WTC11 (cell line): ENCODE measurements around the gene CEP192. TPM values are rescaled to one million over a fixed set of nuclear protein-coding genes. Genes with fewer than 3 reads are reported as not detected.

Source experiments
- ATAC-seq: fragments of 200-7000 bp; cut with Tn5 transposase; 2 replicates; pipeline ENCODE4 v1.10.0; 2021; ENCODE audit warnings: mild to moderate bottlenecking, moderate library complexity
- CTCF ChIA-PET: fragments of 300-600 bp; sonication (Branson Sonifier 250); formaldehyde crosslinking; loops from one replicate; lab custom pipeline; 2021; ENCODE audit warnings: antibody characterized with exemption; lab: Charles Lee
- POLR2A ChIA-PET: fragments of 350-600 bp; sonication (Branson Sonifier 250); formaldehyde crosslinking; loops from one replicate; lab custom pipeline; 2021; ENCODE audit warnings: antibody characterized with exemption; lab: Charles Lee
- DNase-seq: peaks from one replicate; pipeline ENCODE4 v3.0.0; 2021; ENCODE audit warnings: low spot score
- H3K27ac Mint-ChIP-seq: 2 replicates; pipeline ENCODE4 v1.8.0; 2021; ENCODE audit warnings: mixed read lengths
- H3K27me3 Mint-ChIP-seq: 2 replicates; pipeline ENCODE4 v1.8.0; 2021; ENCODE audit warnings: low read depth, mild to moderate bottlenecking, moderate library complexity, mixed read lengths
- H3K36me3 Mint-ChIP-seq: 2 replicates; pipeline ENCODE4 v1.8.0; 2021; ENCODE audit warnings: mixed read lengths
- H3K4me1 Mint-ChIP-seq: 2 replicates; pipeline ENCODE4 v1.8.0; 2022; ENCODE audit warnings: mixed read lengths
- H3K4me3 Mint-ChIP-seq: 2 replicates; pipeline ENCODE4 v1.8.0; 2021; ENCODE audit warnings: mild to moderate bottlenecking, moderate library complexity, mixed read lengths
- H3K9me3 Mint-ChIP-seq: 2 replicates; pipeline ENCODE4 v1.8.0; 2021; ENCODE audit warnings: mixed read lengths
- ATF1 ChIP-seq: sonication (generic); formaldehyde crosslinking; IDR thresholded peaks from 2 replicates; pipeline ENCODE4 v1.8.1; 2023; ENCODE audit warnings: mild to moderate bottlenecking, moderate library complexity, missing genetic modification reagents
- FOXP1 ChIP-seq: sonication (generic); formaldehyde crosslinking; IDR thresholded peaks from 2 replicates; pipeline ENCODE4 v1.8.0; 2022; ENCODE audit warnings: missing genetic modification reagents, mild to moderate bottlenecking, moderate library complexity, borderline replicate concordance
- NFE2L1 ChIP-seq: sonication (generic); formaldehyde crosslinking; IDR thresholded peaks from 2 replicates; pipeline ENCODE4 v1.8.1; 2023; ENCODE audit warnings: missing genetic modification reagents
- RORB ChIP-seq: fragments of 250-450 bp; sonication (Bioruptor Pico); IDR thresholded peaks from 2 replicates; pipeline ENCODE4 v1.9.0; 2021; ENCODE audit warnings: mild to moderate bottlenecking
- SOX15 ChIP-seq: fragments of 250-450 bp; sonication (Bioruptor Pico); IDR thresholded peaks from 2 replicates; pipeline ENCODE4 v1.9.0; 2021; ENCODE audit warnings: mild to moderate bottlenecking
- TEAD4 ChIP-seq: sonication (generic); formaldehyde crosslinking; IDR thresholded peaks from 2 replicates; pipeline ENCODE4 v1.8.0; 2022; ENCODE audit warnings: mild to moderate bottlenecking, missing genetic modification reagents
- total RNA-seq: library from RNA; stranded (reverse); gene quantifications from 3 replicates; pipeline ENCODE4 v1.2.3, GENCODE V29; 2021
- TF ChIP-seq, protein P1 (sequence below): sonication (generic); formaldehyde crosslinking; IDR thresholded peaks from 2 replicates; pipeline ENCODE4 v1.8.1; 2022; ENCODE audit warnings: mild to moderate bottlenecking, moderate library complexity, missing genetic modification reagents
- TF ChIP-seq, protein P2 (sequence below): sonication (generic); formaldehyde crosslinking; IDR thresholded peaks from 2 replicates; pipeline ENCODE4 v1.8.1; 2022; ENCODE audit warnings: mild to moderate bottlenecking, missing genetic modification reagents, moderate library complexity, borderline replicate concordance
- TF ChIP-seq, protein P3 (sequence below): sonication (generic); formaldehyde crosslinking; IDR thresholded peaks from 2 replicates; pipeline ENCODE4 v1.8.0; 2022; ENCODE audit warnings: mild to moderate bottlenecking, missing genetic modification reagents
- TF ChIP-seq, protein P4 (sequence below): fragments of 250-450 bp; sonication (Bioruptor Pico); IDR thresholded peaks from 2 replicates; pipeline ENCODE4 v2.1.2; 2022; ENCODE audit warnings: mild to moderate bottlenecking, moderate library complexity
- TF ChIP-seq, protein P5 (sequence below): sonication (generic); formaldehyde crosslinking; IDR thresholded peaks from 2 replicates; pipeline ENCODE4 v1.8.1; 2022; ENCODE audit warnings: missing genetic modification reagents, borderline replicate concordance
- TF ChIP-seq, protein P6 (sequence below): sonication (generic); formaldehyde crosslinking; IDR thresholded peaks from 2 replicates; pipeline ENCODE4 v1.8.1; 2022; ENCODE audit warnings: low read depth, mild to moderate bottlenecking, moderate library complexity, missing genetic modification reagents, borderline replicate concordance
- TF ChIP-seq, protein P7 (sequence below): sonication (generic); formaldehyde crosslinking; conservative IDR thresholded peaks from 2 replicates; pipeline ENCODE4 v1.8.1; 2023; ENCODE audit warnings: mild to moderate bottlenecking, low read depth, missing genetic modification reagents, moderate library complexity

CEP192 gene
- total RNA-seq, 1 experiment from 2014 or later = 25.4 TPM

DNA sequence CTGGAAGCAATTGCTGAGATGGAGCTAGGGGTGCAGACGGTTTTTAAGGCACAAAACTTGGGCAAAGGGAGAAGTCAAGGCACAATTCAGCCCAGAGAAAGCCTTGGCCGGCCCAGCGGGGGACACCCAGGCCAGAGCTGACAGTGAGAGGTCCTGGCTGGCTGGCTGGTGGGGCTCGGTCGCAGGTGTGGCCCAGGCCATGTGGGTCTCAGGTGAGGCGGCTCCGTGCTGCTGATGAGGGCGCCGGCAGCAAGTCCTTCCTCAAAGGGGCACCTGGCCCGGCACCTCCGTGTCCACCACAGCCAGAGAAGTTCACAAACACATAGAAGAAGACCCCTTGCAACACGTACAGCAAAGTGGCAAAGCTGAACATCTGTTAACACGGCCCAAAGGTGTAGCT, 173.2 kb downstream of the CEP192 start:
- POLR2A ChIA-PET = no interaction called here
- H3K36me3 Mint-ChIP-seq = peaks cover under 1% of the 10 kb centered on the region
- TF ChIP-seq, protein P1, sequence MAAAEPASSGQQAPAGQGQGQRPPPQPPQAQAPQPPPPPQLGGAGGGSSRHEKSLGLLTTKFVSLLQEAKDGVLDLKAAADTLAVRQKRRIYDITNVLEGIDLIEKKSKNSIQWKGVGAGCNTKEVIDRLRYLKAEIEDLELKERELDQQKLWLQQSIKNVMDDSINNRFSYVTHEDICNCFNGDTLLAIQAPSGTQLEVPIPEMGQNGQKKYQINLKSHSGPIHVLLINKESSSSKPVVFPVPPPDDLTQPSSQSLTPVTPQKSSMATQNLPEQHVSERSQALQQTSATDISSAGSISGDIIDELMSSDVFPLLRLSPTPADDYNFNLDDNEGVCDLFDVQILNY (CRISPR knock-in tag) = no peak
- TF ChIP-seq, protein P2, sequence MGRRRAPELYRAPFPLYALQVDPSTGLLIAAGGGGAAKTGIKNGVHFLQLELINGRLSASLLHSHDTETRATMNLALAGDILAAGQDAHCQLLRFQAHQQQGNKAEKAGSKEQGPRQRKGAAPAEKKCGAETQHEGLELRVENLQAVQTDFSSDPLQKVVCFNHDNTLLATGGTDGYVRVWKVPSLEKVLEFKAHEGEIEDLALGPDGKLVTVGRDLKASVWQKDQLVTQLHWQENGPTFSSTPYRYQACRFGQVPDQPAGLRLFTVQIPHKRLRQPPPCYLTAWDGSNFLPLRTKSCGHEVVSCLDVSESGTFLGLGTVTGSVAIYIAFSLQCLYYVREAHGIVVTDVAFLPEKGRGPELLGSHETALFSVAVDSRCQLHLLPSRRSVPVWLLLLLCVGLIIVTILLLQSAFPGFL (CRISPR knock-in tag) = no peak
- TF ChIP-seq TEAD4 (CRISPR knock-in tag) (no peak), RORB (CRISPR knock-in tag) (no peak), FOXP1 (no peak)
- TF ChIP-seq, protein P3, sequence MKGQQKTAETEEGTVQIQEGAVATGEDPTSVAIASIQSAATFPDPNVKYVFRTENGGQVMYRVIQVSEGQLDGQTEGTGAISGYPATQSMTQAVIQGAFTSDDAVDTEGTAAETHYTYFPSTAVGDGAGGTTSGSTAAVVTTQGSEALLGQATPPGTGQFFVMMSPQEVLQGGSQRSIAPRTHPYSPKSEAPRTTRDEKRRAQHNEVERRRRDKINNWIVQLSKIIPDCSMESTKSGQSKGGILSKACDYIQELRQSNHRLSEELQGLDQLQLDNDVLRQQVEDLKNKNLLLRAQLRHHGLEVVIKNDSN (CRISPR knock-in tag) = no peak
- TF ChIP-seq, protein P4, sequence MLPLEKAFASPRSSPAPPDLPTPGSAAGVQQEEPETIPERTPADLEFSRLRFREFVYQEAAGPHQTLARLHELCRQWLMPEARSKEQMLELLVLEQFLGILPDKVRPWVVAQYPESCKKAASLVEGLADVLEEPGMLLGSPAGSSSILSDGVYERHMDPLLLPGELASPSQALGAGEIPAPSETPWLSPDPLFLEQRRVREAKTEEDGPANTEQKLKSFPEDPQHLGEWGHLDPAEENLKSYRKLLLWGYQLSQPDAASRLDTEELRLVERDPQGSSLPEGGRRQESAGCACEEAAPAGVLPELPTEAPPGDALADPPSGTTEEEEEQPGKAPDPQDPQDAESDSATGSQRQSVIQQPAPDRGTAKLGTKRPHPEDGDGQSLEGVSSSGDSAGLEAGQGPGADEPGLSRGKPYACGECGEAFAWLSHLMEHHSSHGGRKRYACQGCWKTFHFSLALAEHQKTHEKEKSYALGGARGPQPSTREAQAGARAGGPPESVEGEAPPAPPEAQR (CRISPR knock-in tag) = no peak
- TF ChIP-seq, protein P5, sequence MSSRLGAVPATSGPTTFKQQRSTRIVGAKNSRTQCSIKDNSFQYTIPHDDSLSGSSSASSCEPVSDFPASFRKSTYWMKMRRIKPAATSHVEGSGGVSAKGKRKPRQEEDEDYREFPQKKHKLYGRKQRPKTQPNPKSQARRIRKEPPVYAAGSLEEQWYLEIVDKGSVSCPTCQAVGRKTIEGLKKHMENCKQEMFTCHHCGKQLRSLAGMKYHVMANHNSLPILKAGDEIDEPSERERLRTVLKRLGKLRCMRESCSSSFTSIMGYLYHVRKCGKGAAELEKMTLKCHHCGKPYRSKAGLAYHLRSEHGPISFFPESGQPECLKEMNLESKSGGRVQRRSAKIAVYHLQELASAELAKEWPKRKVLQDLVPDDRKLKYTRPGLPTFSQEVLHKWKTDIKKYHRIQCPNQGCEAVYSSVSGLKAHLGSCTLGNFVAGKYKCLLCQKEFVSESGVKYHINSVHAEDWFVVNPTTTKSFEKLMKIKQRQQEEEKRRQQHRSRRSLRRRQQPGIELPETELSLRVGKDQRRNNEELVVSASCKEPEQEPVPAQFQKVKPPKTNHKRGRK (CRISPR knock-in tag) = no peak
- TF ChIP-seq, all 79 proteins: peak for 0
- H3K27ac Mint-ChIP-seq = no peak overlapping the region
- peaks cover 20% of the 10 kb centered on the region for H3K4me1 Mint-ChIP-seq
- no peak for ATAC-seq
- DNase-seq = no peak
- peaks cover 13% of the 10 kb centered on the region for H3K9me3 Mint-ChIP-seq
- H3K27me3 Mint-ChIP-seq = no peaks in the 10 kb centered on the region; the same call in 1 of the 2 replicates
- no peak overlapping the region for H3K4me3 Mint-ChIP-seq
- CTCF ChIA-PET = interaction anchor here (1.3 kb wide), 1 partner anchor 23 kb away, joined by 3 read pairs; no protein-coding TSS in a partner anchor

DNA sequence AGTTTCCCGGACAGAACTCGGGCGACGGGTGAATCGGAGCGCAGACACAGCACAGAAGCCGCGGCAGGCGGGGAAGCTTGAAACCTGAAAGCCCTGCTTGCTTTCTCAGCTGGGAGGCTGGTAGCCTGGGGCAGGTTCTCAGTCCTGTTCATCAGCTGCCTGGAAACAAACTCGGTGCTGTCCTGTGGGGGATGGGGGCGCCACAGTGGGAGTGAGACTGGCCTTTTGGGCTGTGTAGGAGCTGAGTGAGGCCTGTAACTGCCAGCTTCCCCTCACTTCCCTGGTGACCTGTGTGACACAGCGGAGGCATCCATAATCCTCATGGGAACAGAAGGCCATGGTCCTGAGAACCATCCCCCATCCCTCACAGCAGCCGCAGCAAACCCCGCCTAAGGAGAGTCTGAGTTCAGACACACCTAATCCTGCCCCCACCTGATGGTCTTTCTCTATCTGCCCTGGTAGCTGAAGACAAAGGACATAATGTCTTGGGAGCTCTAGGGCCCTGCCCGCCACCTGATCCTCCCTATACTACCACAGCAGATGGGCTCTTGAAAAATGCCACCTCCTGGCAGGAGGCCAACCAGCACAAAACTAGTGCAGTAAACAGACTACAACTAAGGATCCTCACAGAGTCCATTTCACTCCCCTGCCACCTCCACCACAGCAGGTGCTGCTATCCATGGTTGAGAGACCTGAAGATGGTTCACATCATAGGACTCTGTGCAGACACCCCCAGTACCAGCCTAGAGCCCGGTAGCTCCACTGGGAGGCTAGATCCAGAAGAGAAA, 174.7 kb downstream of the CEP192 start:
- ATAC-seq (peak; percentile 79), DNase-seq (peak; percentile 63)
- Mint-ChIP-seq H3K4me3 (peak overlapping the region; percentile 37; the same call in 1 of the 2 replicates), H3K27ac (0 out of 2 replicates have a peak overlapping the region, but pooled peaks have one; percentile 46), H3K36me3 (no peaks in the 10 kb centered on the region), H3K9me3 (peaks cover 12% of the 10 kb centered on the region), H3K4me1 (peaks cover 23% of the 10 kb centered on the region), H3K27me3 (peaks cover 3% of the 10 kb centered on the region; the same call in 1 of the 2 replicates)
- ChIA-PET CTCF (interaction anchor here (1.0 to 1.6 kb wide), 6 partner anchors 16 to 53 kb away, joined by 3 to 12 read pairs (median 4); no protein-coding TSS in a partner anchor), POLR2A (no interaction called here)
- TF ChIP-seq NFE2L1 = no peak
- TF ChIP-seq, protein P6, sequence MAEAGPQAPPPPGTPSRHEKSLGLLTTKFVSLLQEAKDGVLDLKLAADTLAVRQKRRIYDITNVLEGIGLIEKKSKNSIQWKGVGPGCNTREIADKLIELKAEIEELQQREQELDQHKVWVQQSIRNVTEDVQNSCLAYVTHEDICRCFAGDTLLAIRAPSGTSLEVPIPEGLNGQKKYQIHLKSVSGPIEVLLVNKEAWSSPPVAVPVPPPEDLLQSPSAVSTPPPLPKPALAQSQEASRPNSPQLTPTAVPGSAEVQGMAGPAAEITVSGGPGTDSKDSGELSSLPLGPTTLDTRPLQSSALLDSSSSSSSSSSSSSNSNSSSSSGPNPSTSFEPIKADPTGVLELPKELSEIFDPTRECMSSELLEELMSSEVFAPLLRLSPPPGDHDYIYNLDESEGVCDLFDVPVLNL (CRISPR knock-in tag) = no peak

DNA sequence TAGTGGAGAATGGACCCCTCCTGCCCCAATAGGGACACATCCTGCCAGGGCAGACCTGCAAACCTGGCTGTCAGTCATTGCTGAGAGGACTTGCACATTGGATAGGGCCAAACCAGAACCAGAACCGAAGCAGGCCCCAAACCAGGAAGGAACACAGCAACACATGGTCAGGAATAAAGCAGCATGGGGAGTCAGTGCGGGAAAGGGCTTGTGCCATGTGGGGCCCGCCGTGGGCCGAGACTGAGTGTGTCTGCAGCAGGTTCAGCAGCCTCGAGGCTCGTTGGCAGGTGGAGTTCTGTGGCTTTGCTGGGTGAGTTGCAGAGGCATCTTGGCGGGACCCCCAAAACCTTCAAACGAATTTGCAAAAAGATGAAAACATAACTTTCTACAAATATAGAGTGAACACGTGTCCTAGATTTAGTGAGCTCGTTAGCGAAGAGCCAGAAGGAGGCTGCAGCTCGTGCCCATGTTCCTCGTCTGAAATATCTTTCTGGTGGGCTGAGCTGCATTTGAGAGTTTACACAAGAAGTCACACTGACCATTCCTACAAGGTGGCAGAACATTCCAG, 182.5 kb downstream of the CEP192 start:
- Mint-ChIP-seq H3K4me1 (peaks cover 5% of the 10 kb centered on the region), H3K27me3 (peaks cover 10% of the 10 kb centered on the region), H3K36me3 (no peaks in the 10 kb centered on the region), H3K27ac (no peak overlapping the region)
- ChIA-PET POLR2A (no interaction called here), CTCF (interaction anchor here (1.0 to 1.9 kb wide), 4 partner anchors 9 to 61 kb away, joined by 3 to 10 read pairs (median 4); no protein-coding TSS in a partner anchor)
- DNase-seq = no peak
- TF ChIP-seq, protein P2 (CRISPR knock-in tag) = no peak
- TF ChIP-seq, protein P7, sequence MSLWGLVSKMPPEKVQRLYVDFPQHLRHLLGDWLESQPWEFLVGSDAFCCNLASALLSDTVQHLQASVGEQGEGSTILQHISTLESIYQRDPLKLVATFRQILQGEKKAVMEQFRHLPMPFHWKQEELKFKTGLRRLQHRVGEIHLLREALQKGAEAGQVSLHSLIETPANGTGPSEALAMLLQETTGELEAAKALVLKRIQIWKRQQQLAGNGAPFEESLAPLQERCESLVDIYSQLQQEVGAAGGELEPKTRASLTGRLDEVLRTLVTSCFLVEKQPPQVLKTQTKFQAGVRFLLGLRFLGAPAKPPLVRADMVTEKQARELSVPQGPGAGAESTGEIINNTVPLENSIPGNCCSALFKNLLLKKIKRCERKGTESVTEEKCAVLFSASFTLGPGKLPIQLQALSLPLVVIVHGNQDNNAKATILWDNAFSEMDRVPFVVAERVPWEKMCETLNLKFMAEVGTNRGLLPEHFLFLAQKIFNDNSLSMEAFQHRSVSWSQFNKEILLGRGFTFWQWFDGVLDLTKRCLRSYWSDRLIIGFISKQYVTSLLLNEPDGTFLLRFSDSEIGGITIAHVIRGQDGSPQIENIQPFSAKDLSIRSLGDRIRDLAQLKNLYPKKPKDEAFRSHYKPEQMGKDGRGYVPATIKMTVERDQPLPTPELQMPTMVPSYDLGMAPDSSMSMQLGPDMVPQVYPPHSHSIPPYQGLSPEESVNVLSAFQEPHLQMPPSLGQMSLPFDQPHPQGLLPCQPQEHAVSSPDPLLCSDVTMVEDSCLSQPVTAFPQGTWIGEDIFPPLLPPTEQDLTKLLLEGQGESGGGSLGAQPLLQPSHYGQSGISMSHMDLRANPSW (CRISPR knock-in tag) = no peak
- no peak for TF ChIP-seq SOX15 (CRISPR knock-in tag)
- no peak for TF ChIP-seq ATF1
- TF ChIP-seq, all 79 proteins: peak for 0
- no peak for ATAC-seq
- H3K9me3 Mint-ChIP-seq = no peaks in the 10 kb centered on the region
- H3K4me3 Mint-ChIP-seq = no peak overlapping the region
